H1 (cell line): Measurements from ENCODE around the gene FGFR2. TPM values are rescaled to one million over a fixed set of nuclear protein-coding genes. Genes with fewer than 3 reads are reported as not detected.

Experiments
- CTCF ChIA-PET: fragments of 300-600 bp; sonication (Branson Sonifier 250); formaldehyde crosslinking; loops from one replicate; lab custom pipeline; 2021; ENCODE audit not compliant: partially characterized antibody; lab: Charles Lee
- POLR2A ChIA-PET: fragments of 300-600 bp; sonication (Branson Sonifier 250); formaldehyde crosslinking; loops from one replicate; lab custom pipeline; 2021; ENCODE audit warnings: inconsistent platforms; ENCODE audit not compliant: partially characterized antibody; lab: Charles Lee
- DNase-seq, 2 experiments: peaks; one replicate each; pipeline versions ENCODE4 v3.0.0 to v3.0.0-alpha.2; 2010 to 2022; ENCODE audit warnings: low spot score in 2 of 2, low read depth in 1 of 2, mixed read lengths in 1 of 2
- FAIRE-seq: peaks from 2 replicates; lab custom pipeline; 2011; peaks lifted over from hg19 to GRCh38; lab: Jason Lieb, UNC
- H2AFZ ChIP-seq: 2 replicates; pipeline ENCODE4 v1.8.1; 2012; ENCODE audit warnings: low read length, inconsistent platforms
- H2AK5ac ChIP-seq: 2 replicates; pipeline ENCODE4 v1.6.1; 2013; ENCODE audit warnings: low read depth, low read length
- H2BK120ac ChIP-seq: replicated peaks from 2 replicates; pipeline ENCODE3; 2013; ENCODE audit warnings: low read depth, low read length, inconsistent platforms
- H2BK12ac ChIP-seq: 2 replicates; pipeline ENCODE4 v1.6.1; 2013; ENCODE audit warnings: low read depth, low read length
- H2BK15ac ChIP-seq: 2 replicates; pipeline ENCODE4 v1.6.1; 2013; ENCODE audit warnings: low read length
- H2BK20ac ChIP-seq: 2 replicates; pipeline ENCODE4 v1.6.1; 2013; ENCODE audit warnings: low read length
- H2BK5ac ChIP-seq: 2 replicates; pipeline ENCODE4 v1.6.1; 2013; ENCODE audit warnings: low read depth, low read length
- H3K14ac ChIP-seq: 2 replicates; pipeline ENCODE4 v1.6.1; 2013; ENCODE audit warnings: inconsistent platforms; ENCODE audit not compliant: insufficient read length
- H3K18ac ChIP-seq: 2 replicates; pipeline ENCODE4 v1.6.1; 2013; ENCODE audit warnings: low read length; ENCODE audit errors: extremely low read depth
- H3K23ac ChIP-seq: 2 replicates; pipeline ENCODE4 v1.6.1; 2013; ENCODE audit warnings: inconsistent platforms; ENCODE audit not compliant: insufficient read length
- H3K23me2 ChIP-seq: 2 replicates; pipeline ENCODE4 v1.6.1; 2013; ENCODE audit warnings: low read depth, low read length
- H3K27ac ChIP-seq: 2 replicates; pipeline ENCODE4 v1.6.1; 2011; ENCODE audit warnings: low read depth, low read length, inconsistent platforms
- H3K27me3 ChIP-seq, 4 experiments: replicated peaks in 1 of 4; 1 replicate in 1 of 4; 2 replicates in 3 of 4; pipeline versions ENCODE4 v1.6.1 to v1.8.1; 2011 to 2013; ENCODE audit warnings: low read length in 3 of 4, mild to moderate bottlenecking in 3 of 4, inconsistent platforms in 2 of 4, mixed read lengths in 2 of 4, moderate library complexity in 1 of 4; ENCODE audit not compliant: control insufficient read depth in 3 of 4, insufficient read depth in 3 of 4; ENCODE audit errors: extremely low read depth in 1 of 4
- H3K36me3 ChIP-seq, 4 experiments: 2 replicates each; pipeline versions ENCODE4 v1.6.1 to v1.8.1; 2011 to 2013; ENCODE audit warnings: mild to moderate bottlenecking in 4 of 4, low read length in 3 of 4, moderate library complexity in 2 of 4, control low read depth in 1 of 4, inconsistent platforms in 1 of 4; ENCODE audit not compliant: insufficient read depth in 4 of 4, control insufficient read depth in 2 of 4
- H3K4ac ChIP-seq: replicated peaks from 2 replicates; pipeline ENCODE3; 2013; ENCODE audit warnings: low read length, low read depth, mixed read lengths, inconsistent platforms; ENCODE audit not compliant: insufficient read length
- H3K4me1 ChIP-seq, 4 experiments: replicated peaks in 1 of 4; 1 replicate in 1 of 4; 2 replicates in 3 of 4; pipeline versions ENCODE4 v1.6.1 to v1.8.1; 2011 to 2013; ENCODE audit warnings: low read length in 3 of 4, inconsistent platforms in 2 of 4, mixed read lengths in 1 of 4; ENCODE audit not compliant: insufficient read depth in 4 of 4, control insufficient read depth in 3 of 4
- H3K4me2 ChIP-seq, 2 experiments: 2 replicates each; pipeline versions ENCODE4 v1.6.1 to v1.8.1; 2011 to 2013; ENCODE audit warnings: low read depth in 2 of 2, low read length in 2 of 2, control low read depth in 1 of 2, inconsistent platforms in 1 of 2, mild to moderate bottlenecking in 1 of 2; ENCODE audit not compliant: insufficient read depth in 1 of 2
- H3K4me3 ChIP-seq, 4 experiments: fragments of 200-600, 300-600 bp in 1 of 4; sonication (generic), shearing (Covaris generic), sonication (Bioruptor Twin) in 1 of 4; 2 replicates each; pipeline versions ENCODE4 v1.5.1 to v1.8.1; 2011 to 2016; ENCODE audit warnings: low read length in 4 of 4, low read depth in 3 of 4, control low read depth in 2 of 4, inconsistent platforms in 2 of 4, mild to moderate bottlenecking in 2 of 4, mixed read lengths in 1 of 4, moderate library complexity in 1 of 4; ENCODE audit not compliant: insufficient read depth in 2 of 4; ENCODE audit errors: extremely low read depth in 1 of 4
- H3K56ac ChIP-seq: replicated peaks from 2 replicates; pipeline ENCODE3; 2013; ENCODE audit warnings: low read depth, mild to moderate bottlenecking, mixed read lengths, low read length, inconsistent platforms; ENCODE audit not compliant: insufficient read length
- H3K79me1 ChIP-seq: 2 replicates; pipeline ENCODE4 v1.6.1; 2013; ENCODE audit warnings: low read depth, low read length, control low read depth
- H3K79me2 ChIP-seq, 2 experiments: 2 replicates each; pipeline versions ENCODE4 v1.6.1 to v1.8.1; 2012 to 2013; ENCODE audit warnings: low read length in 2 of 2, mild to moderate bottlenecking in 2 of 2, inconsistent platforms in 1 of 2; ENCODE audit not compliant: insufficient read depth in 2 of 2, control insufficient read depth in 1 of 2
- H3K9ac ChIP-seq, 4 experiments: replicated peaks in 1 of 4; 1 replicate in 1 of 4; 2 replicates in 3 of 4; pipeline versions ENCODE4 v1.6.1 to v1.8.1; 2011 to 2013; ENCODE audit warnings: low read depth in 3 of 4, low read length in 3 of 4, control low read depth in 2 of 4, mild to moderate bottlenecking in 2 of 4, moderate library complexity in 2 of 4, inconsistent platforms in 1 of 4; ENCODE audit errors: extremely low read depth in 1 of 4
- H3K9me3 ChIP-seq, 2 experiments: 2 replicates each; pipeline versions ENCODE4 v1.6.1 to v1.8.1; 2012 to 2013; ENCODE audit warnings: mild to moderate bottlenecking in 2 of 2, moderate library complexity in 2 of 2, control low read depth in 1 of 2, inconsistent platforms in 1 of 2, low read depth in 1 of 2, low read length in 1 of 2, mixed read lengths in 1 of 2; ENCODE audit not compliant: insufficient read depth in 2 of 2
- H4K20me1 ChIP-seq, 2 experiments: replicated peaks in 1 of 2; 2 replicates each; pipeline versions ENCODE3 to v1.8.1; 2011 to 2013; ENCODE audit warnings: inconsistent platforms in 2 of 2, low read length in 2 of 2, mild to moderate bottlenecking in 1 of 2; ENCODE audit not compliant: insufficient read depth in 2 of 2, control insufficient read depth in 1 of 2
- H4K5ac ChIP-seq: 2 replicates; pipeline ENCODE4 v1.6.1; 2013; ENCODE audit warnings: low read length, low read depth, mixed read lengths, inconsistent platforms; ENCODE audit not compliant: insufficient read length
- H4K8ac ChIP-seq: 2 replicates; pipeline ENCODE4 v1.8.0; 2013; ENCODE audit warnings: mild to moderate bottlenecking, moderate library complexity, low read length, inconsistent platforms; ENCODE audit not compliant: insufficient read depth; ENCODE audit errors: extremely low read depth
- H4K91ac ChIP-seq: replicated peaks from 2 replicates; pipeline ENCODE3; 2013; ENCODE audit warnings: low read length, mixed read lengths, inconsistent platforms; ENCODE audit not compliant: insufficient read length
- ATF2 ChIP-seq: IDR thresholded peaks from 2 replicates; pipeline ENCODE4 v1.6.1; 2012; ENCODE audit warnings: low read length, inconsistent platforms
- CBX5 ChIP-seq: fragments of 300-800, 300-1000 bp; sonication (generic); IDR thresholded peaks from 2 replicates; pipeline ENCODE4 v1.7.1; 2016; ENCODE audit warnings: antibody characterized with exemption, low read length, low read depth
- CHD1 ChIP-seq: IDR thresholded peaks from 2 replicates; pipeline ENCODE4 v1.6.1; 2012; ENCODE audit warnings: low read depth, low read length, improper control_type of control experiment
- GTF2F1 ChIP-seq: IDR thresholded peaks from 2 replicates; pipeline ENCODE4 v1.6.1; 2012; ENCODE audit warnings: low read depth, low read length, improper control_type of control experiment, borderline replicate concordance
- HDAC2 ChIP-seq, 2 experiments: fragments of 300-600 bp in 1 of 2; sonication (generic) in 1 of 2; IDR thresholded peaks; 2 replicates each; pipeline ENCODE4 v1.6.1; 2011 to 2012; ENCODE audit warnings: low read depth in 2 of 2, low read length in 2 of 2, mild to moderate bottlenecking in 2 of 2, moderate library complexity in 2 of 2, borderline replicate concordance in 1 of 2, inconsistent platforms in 1 of 2
- JUN ChIP-seq: IDR thresholded peaks from 2 replicates; pipeline ENCODE4 v1.6.1; 2011; ENCODE audit warnings: low read depth, mild to moderate bottlenecking, improper control_type of control experiment, low read length
- NRF1 ChIP-seq: IDR thresholded peaks from 2 replicates; pipeline ENCODE4 v1.6.1; 2011; ENCODE audit warnings: mild to moderate bottlenecking, low read depth, low read length, improper control_type of control experiment
- PHF8 ChIP-seq: fragments of 200-600 bp; sonication (generic); conservative IDR thresholded peaks from 2 replicates; pipeline ENCODE4 v1.7.1; 2012; ENCODE audit warnings: low read depth, mild to moderate bottlenecking, inconsistent platforms, low read length, moderate library complexity
- POU5F1 ChIP-seq: IDR thresholded peaks from 2 replicates; pipeline ENCODE4 v1.6.1; 2011; ENCODE audit warnings: low read depth, mild to moderate bottlenecking, low read length, moderate library complexity
- SP1 ChIP-seq: IDR thresholded peaks from 2 replicates; pipeline ENCODE4 v1.6.1; 2011; ENCODE audit warnings: low read depth, low read length
- SP4 ChIP-seq: IDR thresholded peaks from 2 replicates; pipeline ENCODE4 v1.6.1; 2012; ENCODE audit warnings: low read length, inconsistent platforms
- TAF1 ChIP-seq: IDR thresholded peaks from 2 replicates; pipeline ENCODE4 v1.6.1; 2011; ENCODE audit warnings: mild to moderate bottlenecking, low read depth, low read length
- TBP ChIP-seq: IDR thresholded peaks from 2 replicates; pipeline ENCODE4 v1.6.1; 2011; ENCODE audit warnings: low read depth, low read length, improper control_type of control experiment
- TCF12 ChIP-seq: IDR thresholded peaks from 2 replicates; pipeline ENCODE4 v1.6.1; 2011; ENCODE audit warnings: low read depth, mild to moderate bottlenecking, low read length
- WGBS, 2 experiments: shearing (Covaris generic) in 1 of 2; methylation state at CpG; one replicate each; pipeline versions ENCODE4 v1.1.6 to v1.1.7; 2013 to 2015; ENCODE audit warnings: low lambda C conversion rate in 2 of 2, mixed read lengths in 2 of 2, inconsistent platforms in 1 of 2, low coverage in 1 of 2, missing lambda C conversion rate in 1 of 2; ENCODE audit not compliant: insufficient replicate concordance in 2 of 2, insufficient coverage in 1 of 2, insufficient read length in 1 of 2; ENCODE audit errors: extremely low coverage in 1 of 2, missing lambda C conversion rate in 1 of 2; 5-methylcytosine and 5-hydroxymethylcytosine counted together
- polyA plus RNA-seq, 7 experiments: library from polyadenylated mRNA; depleted of rRNA in 3 of 7; stranded (reverse) in 5 of 7; unstranded in 2 of 7; fragments of >200 nt in 5 of 7; fragments of 200-250 nt in 2 of 7; gene quantifications; 1 replicate in 5 of 7; 2 replicates in 1 of 7; 4 replicates in 1 of 7; pipeline versions ENCODE4 v1.2.1 to v1.2.3, GENCODE V29; 2011 to 2013; ENCODE audit warnings: missing spikeins in 2 of 7, mixed read lengths in 2 of 7
- total RNA-seq: library from RNA; stranded (reverse); fragmentation: NEBNext Ultra II Directional; extraction: Animal tissue kit (Norgen Biotek cat#: 25700); gene quantifications from 2 replicates; pipeline ENCODE4 v1.2.1, GENCODE V29; 2021

FGFR2 gene
- total and polyA plus RNA-seq, 2 of the 8 experiments (the other 6 are each of a cell fraction or from before 2014, with no cell fraction given), result 50.2 to 81.2 TPM

GRCh38 chr10:121453160-121453559, 145.1 kb downstream of the FGFR2 start:
- no peak overlapping the region for H3K14ac ChIP-seq
- no peak overlapping the region for H2BK5ac ChIP-seq
- H4K8ac ChIP-seq, result no peak overlapping the region
- no peak overlapping the region for H2BK15ac ChIP-seq
- H3K79me1 ChIP-seq, result no peaks in the 10 kb centered on the region
- no peak for DNase-seq
- H2AK5ac ChIP-seq, result no peak overlapping the region
- no peak overlapping the region for H3K9ac ChIP-seq
- H3K4ac ChIP-seq, result no peak overlapping the region
- no peak overlapping the region for H3K56ac ChIP-seq
- no peaks in the 10 kb centered on the region for H3K36me3 ChIP-seq
- CTCF ChIA-PET, result no interaction called here
- H3K4me1 ChIP-seq, result no peaks in the 10 kb centered on the region
- no peak overlapping the region for H3K4me2 ChIP-seq
- no peak overlapping the region for H2AFZ ChIP-seq
- H4K20me1 ChIP-seq, result no peaks in the 10 kb centered on the region
- no peaks in the 10 kb centered on the region for H3K79me2 ChIP-seq
- FAIRE-seq, result no peak
- no peak overlapping the region for H2BK20ac ChIP-seq
- no peak overlapping the region for H4K5ac ChIP-seq
- H3K23me2 ChIP-seq, result no peaks in the 10 kb centered on the region
- H4K91ac ChIP-seq, result no peak overlapping the region
- H3K27ac ChIP-seq, result no peak overlapping the region
- POLR2A ChIA-PET, result interaction anchor here (0.6 kb wide), 1 partner anchor 95 kb away, joined by 6 read pairs; no protein-coding TSS in a partner anchor
- no peak overlapping the region for H3K23ac ChIP-seq
- WGBS, 2 experiments, result 84% methylated on average over 3 of the region's 3 CpGs; no CpG with 5 or more reads in 1 of the 2 experiments
- H2BK120ac ChIP-seq, result no peak overlapping the region
- H3K4me3 ChIP-seq, result no peak overlapping the region
- no peak overlapping the region for H3K18ac ChIP-seq
- H3K27me3 ChIP-seq, result no peaks in the 10 kb centered on the region
- H3K9me3 ChIP-seq, result no peaks in the 10 kb centered on the region
- no peak overlapping the region for H2BK12ac ChIP-seq
- TF ChIP-seq PHF8 (no peak), GTF2F1 (no peak), JUN (no peak), HDAC2 (IDR thresholded peaks at IDR 0.05; ENCODE audit: borderline replicate concordance in 1 of 2, low read depth in 2 of 2, low read length in 2 of 2) (no peak), TBP (no peak), TCF12 (no peak), SP4 (no peak), CBX5 (no peak), ATF2 (no peak), CHD1 (no peak), SP1 (no peak), TAF1 (no peak), NRF1 (no peak), POU5F1 (no peak)
